CMK (cell line): ENCODE measurements around the gene ZNF582.
"Not testable (repeated sequence)": the region's sequence is repeated elsewhere in the genome, so short reads cannot be mapped to it uniquely, and the experiment has no call there.

Experiments
- DNase-seq: peaks from one replicate; pipeline ENCODE4 v3.0.0-alpha.2; 2010; ENCODE audit warnings: low read depth

Gene ZNF582

GRCh38 chr19:56351208-56351607 is 42.1 kb downstream of the ZNF582 start:
- DNase-seq: no peak

GRCh38 chr19:56350416-56351045 is 42.8 kb downstream of the ZNF582 start:
- peak; percentile 45 for DNase-seq

GRCh38 chr19:56348289-56348877 is 45.0 kb downstream of the ZNF582 start:
- DNase-seq: no peak

GRCh38 chr19:56347163-56347778 is 46.1 kb downstream of the ZNF582 start:
- DNase-seq: peak; percentile 52

GRCh38 chr19:56341948-56342347 is 51.4 kb downstream of the ZNF582 start:
- DNase-seq: no peak

- not testable (repeated sequence) for DNase-seq
Observed at GRCh38 chr19:56339031-56339430, 54.3 kb downstream of the ZNF582 start.

- DNase-seq: not testable (repeated sequence)
Observed at GRCh38 chr19:56337077-56337476, 56.3 kb downstream of the ZNF582 start.

GRCh38 chr19:56335371-56335770 is 58.0 kb downstream of the ZNF582 start:
- not testable (repeated sequence) for DNase-seq

GRCh38 chr19:56333506-56333905 is 59.8 kb downstream of the ZNF582 start:
- DNase-seq: peak; percentile 64
